Adrenal gland (tissue), 12 donors: ENCODE data around the gene AAR2. TPM values are rescaled to one million over a fixed set of nuclear protein-coding genes. Genes with fewer than 3 reads are reported as not detected.

Source experiments
- DNase-seq, 7 donors: peaks; one replicate each; pipeline ENCODE4 v3.0.0-alpha.2; 2019 to 2020
- H3K27ac ChIP-seq, 5 donors: fragments of 200-600 bp; sonication (generic) in 4 of 5; 1 replicate in 3 of 5; 2 replicates in 2 of 5; pipeline versions ENCODE4 v1.5.1 to v1.8.0; 2016 to 2020; ENCODE audit warnings: mild to moderate bottlenecking in 1 of 5
- H3K27me3 ChIP-seq: fragments of 200-600 bp; 2 replicates; pipeline ENCODE4 v1.8.0; 2021
- H3K36me3 ChIP-seq, 2 donors: fragments of 200-600 bp; replicated peaks in 1 of 2; 1 replicate in 1 of 2; 2 replicates in 1 of 2; pipeline versions ENCODE4 v1.5.1 to v1.8.0; 2018 to 2022
- H3K4me1 ChIP-seq, 2 donors: fragments of 200-600 bp; replicated peaks in 1 of 2; 1 replicate in 1 of 2; 2 replicates in 1 of 2; pipeline versions ENCODE4 v1.5.1 to v1.8.0; 2018 to 2021
- H3K4me3 ChIP-seq, 4 donors: fragments of 200-600 bp; sonication (generic) in 3 of 4; one replicate each; pipeline ENCODE4 v1.5.1; 2016 to 2018
- H3K9me3 ChIP-seq, 3 donors: fragments of 200-600 bp; sonication (generic) in 1 of 3; replicated peaks in 1 of 3; 1 replicate in 2 of 3; 2 replicates in 1 of 3; pipeline versions ENCODE4 v1.5.1 to v1.8.0; 2016 to 2021
- CTCF ChIP-seq, 6 experiments: fragments of 450-650 bp in 4 of 6; fragments of 200-600 bp in 2 of 6; sonication (generic) in 1 of 6; IDR thresholded peaks; 1 replicate in 5 of 6; 2 replicates in 1 of 6; pipeline versions ENCODE4 v1.5.1 to v1.8.0; 2016 to 2021; ENCODE audit warnings: antibody characterized with exemption in 6 of 6, mild to moderate bottlenecking in 2 of 6, moderate library complexity in 1 of 6
- POLR2A ChIP-seq, 2 donors: fragments of 450-650 bp; IDR thresholded peaks; one replicate each; pipeline ENCODE4 v1.6.1; 2017; ENCODE audit warnings: antibody characterized with exemption in 2 of 2, mild to moderate bottlenecking in 2 of 2, moderate library complexity in 1 of 2
- WGBS, 4 donors: extraction: QIAGEN DNeasy Blood & Tissue Kit in 2 of 4; methylation state at CpG; one replicate each; pipeline versions ENCODE4 v1.1.5 to v1.1.7; 2013 to 2017; 5-methylcytosine and 5-hydroxymethylcytosine counted together
- intact Hi-C, 2 donors: fragments of 100-400 bp; cut with DNase I; formaldehyde crosslinking; loops; one replicate each; pipeline versions ENCODE4 v1.14.1 to v1.15.0; 2022 to 2023
- polyA plus RNA-seq, 3 donors: library from polyadenylated mRNA; stranded (reverse); fragments of 200-250 nt in 2 of 3; fragments of 350-450 nt in 1 of 3; fragmentation: Illumina TruSeq in 1 of 3; extraction: RNeasy Lipid Tissue Mini Kit (QIAGEN cat#74804) in 1 of 3; gene quantifications; one replicate each; pipeline ENCODE4 v1.2.3, GENCODE V29; 2013 to 2014
- total RNA-seq, 9 donors: library from RNA; depleted of rRNA in 4 of 9; stranded (reverse); fragments of >200 nt in 4 of 9; fragments of 120-200 nt in 1 of 9; fragmentation: NEBNext Ultra II Directional in 1 of 9; extraction: Animal tissue kit (Norgen Biotek cat#: 25700) in 1 of 9; gene quantifications; one replicate each; pipeline versions ENCODE4 v1.1.0 to v1.2.4, GENCODE V29; 2013 to 2023
- donor health status: healthy with polysubstance abuse.
- donor health status: Bipolar disorder and iron deficiency.
- donor health status: DM: yes; HTN: yes; CAD: no.
- donor health status: DM: no; HTN: no; CAD: no.
- donor health status: DM: no; HTN: no; CAD: no.
- donor health status: DM: yes; HTN: yes; CAD: no.

Gene AAR2
- total and polyA plus RNA-seq, 12 donors: 11.7 to 50.4 (median 32.6) TPM

DNA sequence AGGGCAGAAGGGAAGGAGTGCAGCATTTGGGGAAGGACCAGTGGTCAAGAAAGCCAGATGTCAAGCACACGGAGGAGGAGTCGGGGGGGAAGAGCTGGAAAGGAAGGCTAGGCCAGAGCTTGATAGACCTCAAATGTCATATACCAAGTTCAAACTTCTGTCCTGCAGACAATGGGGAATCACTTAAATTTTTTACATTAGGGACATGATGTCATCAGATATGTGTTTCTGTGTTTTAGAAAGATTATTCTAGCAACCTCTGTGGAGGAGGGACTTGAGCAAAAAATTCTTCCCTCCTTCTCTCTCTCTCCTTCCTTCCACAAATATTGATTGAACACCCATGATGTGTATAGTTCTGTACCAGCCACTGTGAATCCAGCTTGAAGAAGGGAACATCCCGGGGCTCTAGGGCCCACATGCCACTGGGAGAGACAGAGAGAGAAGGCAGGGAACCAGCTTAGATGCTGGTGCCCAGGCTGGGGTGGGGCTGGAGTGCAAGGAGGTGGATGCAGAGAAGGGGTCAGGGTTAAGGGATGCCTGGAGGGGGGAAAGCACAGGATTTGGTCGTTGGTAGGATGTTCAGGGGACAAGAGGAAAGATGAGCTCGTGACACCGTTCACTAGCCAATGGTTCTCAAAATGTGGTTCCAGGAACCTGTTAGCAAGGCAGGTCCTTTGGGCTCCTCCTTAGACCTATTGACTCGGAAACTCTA, 19.8 kb upstream of the AAR2 start:
- Histone ChIP-seq H3K4me1 (no peaks in the 10 kb centered on the region), H3K4me3 (no peak overlapping the region), H3K27ac (no peak overlapping the region), H3K9me3 (no peaks in the 10 kb centered on the region), H3K36me3 (peaks cover 0 to 75% of the 10 kb centered on the region in 2 donors), H3K27me3 (no peaks in the 10 kb centered on the region)
- DNase-seq: no peak
- intact Hi-C loops: no loop called here
- 77 to 86% (median 83%) methylated on average over 7 of the region's 7 CpGs for WGBS, 4 donors
- TF ChIP-seq POLR2A (IDR thresholded peaks at IDR 0.05) (no peak), CTCF (IDR thresholded peaks at IDR 0.05) (no peak)

- Histone ChIP-seq H3K9me3 (no peaks in the 10 kb centered on the region), H3K27ac (no peak overlapping the region), H3K4me1 (no peaks in the 10 kb centered on the region), H3K27me3 (no peaks in the 10 kb centered on the region), H3K36me3 (peaks cover 0 to 69% of the 10 kb centered on the region in 2 donors), H3K4me3 (no peak overlapping the region)
- no peak for TF ChIP-seq POLR2A (IDR thresholded peaks at IDR 0.05)
- TF ChIP-seq CTCF (IDR thresholded peaks at IDR 0.05): no peak
- intact Hi-C loops: no loop called here
- 60 to 66% (median 62%) methylated on average over 4 of the region's 4 CpGs for WGBS, 4 donors
- no peak for DNase-seq
Measured at GRCh38 chr20:36217226-36217625, 19.1 kb upstream of the AAR2 start.

- WGBS, 4 donors: 72 to 77% (median 73%) methylated on average over 14 to 16 of the region's 16 CpGs
- no peaks in the 10 kb centered on the region for H3K27me3 ChIP-seq
- no peaks in the 10 kb centered on the region for H3K9me3 ChIP-seq
- no peaks in the 10 kb centered on the region for H3K4me1 ChIP-seq
- no peak overlapping the region for H3K27ac ChIP-seq
- H3K36me3 ChIP-seq: peaks cover 0 to 67% of the 10 kb centered on the region in 2 donors
- no peak overlapping the region for H3K4me3 ChIP-seq
- no peak for TF ChIP-seq POLR2A (IDR thresholded peaks at IDR 0.05)
- TF ChIP-seq CTCF (IDR thresholded peaks at IDR 0.05): no peak
- DNase-seq: no peak
- intact Hi-C loops: no loop called here
Measured at GRCh38 chr20:36218380-36219064, 17.8 kb upstream of the AAR2 start.

DNA sequence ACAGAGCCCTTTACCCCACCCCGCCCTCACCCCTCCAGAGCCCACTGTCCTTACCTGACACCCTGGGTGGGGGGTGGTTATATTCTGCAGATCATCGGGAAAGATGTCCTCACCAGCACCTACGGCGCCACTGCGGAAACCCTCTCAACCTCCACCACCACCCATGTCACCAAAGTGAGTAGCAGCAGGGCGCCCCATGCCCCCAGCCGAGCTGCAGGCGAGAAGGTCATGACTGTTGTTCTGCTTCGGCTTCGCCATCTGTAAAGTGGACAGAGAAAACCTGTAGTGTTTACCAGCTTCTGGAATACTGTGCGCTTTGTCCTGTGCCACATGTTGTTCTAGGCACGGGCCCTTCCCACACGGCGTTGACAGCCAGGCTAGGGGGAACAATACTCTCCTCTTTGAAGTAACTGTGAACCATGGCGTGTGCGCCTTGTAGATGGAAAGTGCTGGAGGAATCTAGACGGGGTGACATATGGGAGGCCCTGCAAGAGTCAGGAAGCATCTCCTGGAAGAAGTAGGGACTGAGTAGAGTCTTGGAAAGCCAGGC, 16.5 kb upstream of the AAR2 start:
- intact Hi-C loops: no loop called here
- no peak overlapping the region for H3K27ac ChIP-seq
- peaks cover 0 to 64% of the 10 kb centered on the region in 2 donors for H3K36me3 ChIP-seq
- no peak for DNase-seq
- WGBS, 4 donors: 89 to 93% (median 91%) methylated on average over 13 to 17 of the region's 17 CpGs
- H3K4me3 ChIP-seq: no peak overlapping the region
- TF ChIP-seq CTCF (IDR thresholded peaks at IDR 0.05) (no peak), POLR2A (IDR thresholded peaks at IDR 0.05) (no peak)
- no peaks in the 10 kb centered on the region for H3K9me3 ChIP-seq
- H3K4me1 ChIP-seq: no peaks in the 10 kb centered on the region
- no peaks in the 10 kb centered on the region for H3K27me3 ChIP-seq
